HG02852 (cell line): ENCODE results near the gene MTFR2.
"Not testable (repeated sequence)": the region's sequence is repeated elsewhere in the genome, so short reads cannot be mapped to it uniquely, and the experiment has no call there.

Experiments
- ATAC-seq: cut with Tn5 transposase; IDR thresholded peaks from one replicate; pipeline ENCODE4 v1.9.1; 2021; ENCODE audit warnings: mild to moderate bottlenecking, moderate library complexity; ENCODE audit not compliant: unreplicated experiment

Gene MTFR2

DNA sequence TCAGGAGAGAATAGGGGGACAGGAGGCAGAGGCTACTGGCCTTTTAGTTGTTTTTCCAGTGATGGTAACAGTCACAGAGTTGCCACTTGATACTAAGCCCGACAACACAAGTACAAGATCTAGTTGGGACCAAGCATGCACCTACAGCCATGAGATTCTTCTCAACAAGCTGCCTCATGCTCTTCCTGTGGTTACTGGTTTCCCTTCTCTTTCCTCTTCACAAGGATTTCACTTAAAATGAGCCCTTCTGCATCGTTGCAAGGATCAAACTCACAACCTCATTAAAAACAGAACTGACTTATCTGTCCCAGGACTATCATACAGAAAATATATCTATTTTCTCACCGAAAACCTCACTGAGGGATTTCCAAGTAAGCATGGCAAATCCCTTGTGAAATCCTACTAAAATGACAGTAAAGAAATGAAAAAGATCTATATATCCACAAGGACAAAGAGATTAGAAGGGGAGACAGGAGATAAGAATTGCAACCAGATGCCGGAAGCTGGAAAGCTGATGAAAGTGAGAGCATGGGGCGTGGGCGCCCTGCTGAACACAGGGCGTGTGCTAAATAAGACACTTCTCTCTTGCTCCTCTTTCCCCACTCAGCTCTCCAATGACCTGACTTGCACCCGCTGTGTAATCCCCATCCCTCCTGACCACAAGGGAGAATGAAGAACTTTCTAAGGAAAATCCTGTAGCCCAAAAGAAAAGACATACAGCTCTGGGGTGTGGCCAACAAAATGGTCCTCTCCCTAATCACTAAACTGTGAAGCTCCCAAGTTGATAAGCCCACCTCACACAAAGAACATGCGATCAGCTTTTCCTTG, 13.4 kb downstream of the MTFR2 start:
- ATAC-seq = no peak

DNA sequence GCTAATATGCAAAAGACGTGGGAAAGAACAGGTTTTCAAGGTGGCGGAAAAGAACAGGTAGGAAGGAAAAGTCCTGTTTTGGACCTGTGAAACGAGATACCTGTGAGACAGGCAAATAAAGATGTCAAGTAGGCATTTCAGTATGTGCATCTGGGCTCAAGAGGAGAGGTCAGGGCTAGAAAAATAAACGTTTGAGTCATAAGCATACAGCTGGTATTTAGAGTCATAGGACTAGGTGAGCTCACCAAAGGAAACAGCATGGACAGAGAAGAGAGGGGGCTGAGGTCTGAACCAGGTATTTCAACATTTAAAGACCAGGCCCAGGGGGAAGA, 14.9 kb downstream of the MTFR2 start:
- no peak for ATAC-seq

DNA sequence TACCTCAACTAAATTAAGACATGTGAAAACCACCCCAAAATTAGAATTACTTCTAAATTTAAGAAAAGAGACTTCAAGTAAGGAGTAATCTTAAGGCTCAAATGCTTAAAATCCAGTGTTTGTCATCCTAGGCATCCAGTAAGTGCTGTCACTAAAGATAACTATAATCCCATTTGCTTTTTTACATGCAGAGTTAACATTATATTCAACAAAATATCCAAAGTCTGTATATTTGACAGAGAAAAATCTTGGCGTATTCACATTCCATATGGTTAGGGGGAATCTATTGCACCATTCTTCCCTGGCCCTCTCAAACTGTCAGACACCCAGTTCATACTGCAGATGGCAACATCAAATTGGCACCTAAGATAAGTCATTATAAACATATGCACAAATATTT, 17.4 kb downstream of the MTFR2 start:
- ATAC-seq = no peak

DNA sequence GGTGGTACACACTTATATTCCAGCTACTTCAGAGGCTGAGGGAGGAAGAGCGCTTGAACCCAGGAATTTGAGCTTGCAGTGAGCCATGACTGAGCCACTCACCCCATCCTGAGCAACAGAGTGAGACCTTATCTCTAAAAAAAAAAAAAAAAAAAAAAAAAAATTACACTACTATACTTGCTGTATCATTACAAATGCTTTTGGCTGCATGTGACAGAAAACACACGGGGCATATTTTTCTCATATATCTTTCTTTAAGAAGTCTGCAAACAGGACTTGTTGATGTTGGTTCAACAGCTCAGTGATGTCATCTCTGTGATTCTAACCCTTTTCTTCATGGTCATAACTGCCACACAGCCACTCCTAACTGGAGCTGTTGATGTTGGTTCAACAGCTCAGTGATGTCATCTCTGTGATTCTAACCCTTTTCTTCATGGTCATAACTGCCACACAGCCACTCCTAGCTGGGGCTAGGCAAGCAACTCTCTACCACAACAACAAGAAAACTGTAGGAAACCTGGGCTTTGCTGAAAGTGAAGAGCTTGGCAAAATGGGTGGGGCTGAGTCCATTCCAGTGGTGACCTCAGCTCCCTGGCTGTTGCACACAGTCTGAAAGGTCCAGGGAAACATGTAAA, 19.8 kb downstream of the MTFR2 start:
- no peak for ATAC-seq

DNA sequence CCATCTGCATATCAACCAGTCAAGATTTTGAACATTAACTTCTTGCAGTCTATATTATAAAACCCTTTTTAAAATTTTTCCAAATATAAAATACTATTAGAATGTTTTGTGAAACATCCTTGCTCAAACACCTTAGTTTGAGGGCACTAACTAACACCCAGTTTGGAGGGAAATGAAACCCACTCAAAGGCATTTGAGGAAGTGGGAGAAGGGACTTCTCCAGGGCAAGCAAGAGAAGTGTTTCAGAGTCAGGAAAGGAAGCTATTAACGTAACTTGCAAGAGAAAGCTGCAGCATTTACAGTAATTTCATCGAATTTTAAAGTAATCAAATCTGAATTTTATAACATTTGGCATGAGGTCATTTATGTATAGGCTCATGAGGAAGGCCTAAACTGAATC, 21.3 kb downstream of the MTFR2 start:
- peak; percentile 56 for ATAC-seq

DNA sequence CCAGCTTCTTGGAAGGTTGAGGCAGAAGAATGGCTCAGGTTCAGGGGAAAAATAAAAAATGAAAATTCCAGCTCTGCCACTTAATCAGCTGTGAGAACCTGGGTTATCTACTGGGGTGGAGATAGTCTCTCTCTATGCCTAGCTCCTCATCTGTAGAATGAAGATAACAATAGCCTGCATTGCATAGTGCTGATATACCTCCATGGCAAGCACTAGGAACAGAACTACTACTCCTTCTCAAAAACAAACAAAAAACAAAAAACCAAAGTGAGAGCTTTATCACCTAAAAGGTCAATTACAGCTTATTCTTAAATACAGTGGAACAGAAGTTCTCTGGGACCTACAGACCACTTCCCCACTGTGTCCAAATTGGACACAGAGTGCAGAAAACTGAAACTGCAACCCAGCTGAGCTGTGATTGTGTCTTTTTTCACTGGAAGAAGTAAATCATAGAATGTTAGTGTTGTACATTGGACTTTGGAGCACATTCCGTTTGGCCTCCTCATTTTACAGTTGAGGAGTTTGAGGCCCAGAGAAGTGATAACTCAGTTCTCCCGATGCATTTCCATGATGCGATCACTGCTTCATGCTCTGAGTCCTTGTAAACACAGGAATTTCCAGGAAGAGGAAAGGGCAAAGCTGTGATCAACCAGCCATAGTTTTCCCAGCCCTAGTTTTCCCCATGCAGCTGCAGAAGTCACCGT, 23.3 kb downstream of the MTFR2 start:
- ATAC-seq = peak; percentile 16

DNA sequence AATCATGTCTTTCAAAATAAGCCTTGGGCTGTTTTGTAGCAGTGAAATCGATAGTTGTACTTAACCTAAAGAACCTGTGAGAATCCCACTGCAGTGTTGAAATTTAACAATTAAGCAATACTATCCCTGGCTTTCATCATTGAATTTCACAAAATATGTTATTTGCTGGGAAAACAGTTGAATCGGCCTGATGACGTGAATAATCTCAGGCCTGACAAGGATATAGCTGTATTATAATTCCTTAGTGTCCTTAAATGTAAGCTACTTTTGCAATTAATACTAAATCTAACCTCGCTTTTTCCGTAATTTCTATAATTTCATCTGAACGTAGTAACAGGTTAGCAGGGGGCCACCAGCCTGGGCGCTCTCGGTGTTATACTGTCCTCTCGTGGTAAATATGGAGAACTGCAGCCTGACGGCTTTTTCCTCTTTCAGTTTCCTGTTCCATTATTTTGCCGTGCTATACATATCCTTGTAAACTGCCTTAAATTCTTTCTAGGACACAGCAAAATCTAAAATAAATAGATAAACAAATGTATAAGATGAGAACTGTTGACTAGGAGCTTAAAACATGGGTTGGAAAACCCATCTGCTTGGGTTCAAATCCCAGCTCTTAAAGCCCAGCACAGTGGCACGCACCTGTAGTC, 24.0 kb downstream of the MTFR2 start:
- peak; percentile 76 for ATAC-seq

DNA sequence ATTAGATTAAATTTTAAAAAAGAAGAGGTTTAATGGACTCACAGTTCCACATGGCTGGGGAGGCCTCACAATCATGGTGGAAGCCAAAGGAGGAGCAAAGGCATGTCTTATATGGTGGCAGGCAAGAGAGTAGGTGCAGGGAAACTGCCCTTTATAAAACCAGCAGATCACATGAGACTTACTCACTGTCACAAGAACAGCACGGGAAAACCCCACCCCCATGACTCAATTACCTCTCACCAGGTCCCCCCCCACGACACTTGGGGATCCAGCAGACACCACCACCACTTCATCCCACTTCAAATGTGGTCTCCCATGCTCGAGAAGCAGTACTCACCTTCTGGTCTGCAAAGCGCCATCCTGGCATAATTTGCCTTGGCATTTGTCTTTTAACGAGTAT, 24.6 kb downstream of the MTFR2 start:
- no peak for ATAC-seq

DNA sequence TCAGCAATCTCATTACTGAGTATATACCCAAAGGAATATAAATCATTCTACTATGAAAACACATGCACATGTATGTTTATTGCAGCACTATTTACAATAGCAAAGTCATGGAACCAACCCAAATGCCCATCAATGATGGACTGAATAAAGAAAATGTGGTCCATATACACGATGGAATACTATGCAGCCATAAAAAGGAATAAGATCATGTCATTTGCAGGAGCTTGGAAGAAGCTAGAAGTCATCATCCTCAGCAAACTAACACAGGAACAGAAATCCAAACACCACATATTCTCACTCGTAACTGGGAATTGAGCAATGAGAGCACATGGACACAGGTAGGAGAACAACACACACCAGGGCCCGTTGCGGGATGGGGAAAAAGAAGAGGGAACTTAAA, 25.1 kb downstream of the MTFR2 start:
- not testable (repeated sequence) for ATAC-seq

DNA sequence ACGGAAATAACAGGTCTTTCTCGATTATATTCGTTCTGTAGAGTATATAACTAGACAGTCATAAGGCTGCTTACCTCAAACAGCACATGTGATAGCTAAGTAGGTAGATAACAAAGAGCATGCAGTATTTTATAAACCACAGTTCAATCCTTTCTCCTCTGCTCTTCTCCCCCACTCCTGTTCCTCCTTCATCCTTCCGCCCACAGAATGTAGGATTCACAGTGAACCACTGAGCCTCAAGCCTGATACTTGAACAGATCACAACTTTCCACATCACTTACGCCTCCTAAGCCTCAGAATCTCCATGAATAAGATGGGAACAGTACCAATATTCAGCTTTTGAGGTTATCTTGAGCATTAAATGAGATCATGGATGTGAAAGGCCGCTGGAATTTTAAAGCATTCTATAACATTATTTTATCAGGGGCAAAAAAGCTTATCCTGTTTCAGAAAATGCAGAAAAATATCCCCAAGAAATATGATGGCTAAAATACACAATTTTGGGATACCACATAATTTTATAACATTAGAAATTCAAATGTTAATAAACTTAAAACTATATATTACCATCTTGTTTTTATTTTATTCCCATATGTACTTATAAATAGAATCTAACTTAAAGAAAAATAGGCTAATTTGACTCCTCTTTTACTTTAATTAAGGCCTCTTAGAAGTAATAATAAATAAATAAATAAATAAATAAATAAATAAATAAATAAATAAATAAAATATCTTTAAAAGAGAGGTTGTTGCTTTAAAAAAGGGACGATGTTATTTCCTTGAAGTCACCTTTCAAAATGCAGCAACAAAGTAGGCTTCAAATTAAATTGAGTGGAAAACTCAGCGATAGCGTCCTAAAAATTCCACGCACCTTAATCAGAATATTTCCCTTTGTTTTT, 33.4 kb downstream of the MTFR2 start:
- ATAC-seq = no peak

DNA sequence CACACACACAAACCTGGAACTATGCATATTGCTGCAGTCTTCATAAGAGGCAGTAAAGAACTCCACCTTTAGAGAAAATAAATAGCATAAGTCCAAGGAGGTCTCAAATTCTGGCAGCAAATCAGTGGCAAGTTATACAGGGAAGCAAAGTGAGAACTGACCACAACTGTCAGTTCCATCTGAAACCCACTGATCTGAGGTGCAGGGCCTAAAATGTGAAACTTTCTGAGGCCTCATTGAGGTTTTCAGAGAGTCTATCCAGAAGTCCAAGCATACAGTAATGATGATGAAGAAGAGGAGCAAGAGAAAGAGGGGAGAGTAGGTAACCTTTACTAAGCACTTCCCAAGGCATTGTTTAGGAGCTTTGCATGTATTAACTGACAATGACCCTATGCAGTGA, 36.3 kb downstream of the MTFR2 start:
- no peak for ATAC-seq

DNA sequence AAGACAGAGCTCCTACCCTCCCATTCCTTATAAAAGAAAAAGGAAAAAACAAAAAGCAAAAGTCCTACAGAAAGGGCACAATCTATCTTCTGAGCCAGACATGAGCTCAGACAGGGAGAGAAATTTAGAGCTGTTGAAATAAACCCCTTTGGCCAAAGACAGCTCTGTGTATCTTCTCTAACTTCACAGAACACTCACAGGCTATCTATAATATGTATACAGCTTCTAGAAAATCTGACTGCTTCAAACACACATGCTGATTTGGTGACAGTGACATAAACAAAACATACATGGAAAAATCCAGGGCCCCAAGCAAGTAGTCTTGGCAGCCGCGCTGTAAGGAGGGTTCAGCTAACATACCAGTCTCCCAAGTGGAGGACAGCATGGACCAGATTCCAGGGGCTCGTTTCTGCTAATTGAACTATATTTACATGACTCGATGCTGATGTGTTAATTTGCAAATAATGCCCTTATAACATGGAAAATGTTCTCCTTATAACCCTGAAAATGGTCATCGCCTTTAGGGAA, 37.0 kb downstream of the MTFR2 start:
- no peak for ATAC-seq

DNA sequence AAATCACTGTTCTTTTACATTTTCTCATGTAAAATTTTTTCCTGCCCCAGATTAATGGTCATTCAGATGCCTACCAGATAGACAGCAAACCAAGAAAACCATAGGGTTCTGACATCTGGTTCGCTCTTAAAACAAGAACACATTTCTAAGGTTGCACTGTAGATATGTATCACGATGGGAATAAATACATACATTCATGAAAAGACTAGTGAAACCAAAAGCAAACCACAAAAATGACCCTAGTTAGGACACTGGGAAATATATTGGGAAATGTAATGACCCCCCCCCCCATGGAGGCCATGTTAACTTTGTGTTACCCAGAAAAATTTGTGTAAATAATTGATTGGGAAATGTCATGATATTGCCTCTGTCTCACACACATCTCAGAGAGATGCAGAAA, 37.5 kb downstream of the MTFR2 start:
- ATAC-seq = no peak

DNA sequence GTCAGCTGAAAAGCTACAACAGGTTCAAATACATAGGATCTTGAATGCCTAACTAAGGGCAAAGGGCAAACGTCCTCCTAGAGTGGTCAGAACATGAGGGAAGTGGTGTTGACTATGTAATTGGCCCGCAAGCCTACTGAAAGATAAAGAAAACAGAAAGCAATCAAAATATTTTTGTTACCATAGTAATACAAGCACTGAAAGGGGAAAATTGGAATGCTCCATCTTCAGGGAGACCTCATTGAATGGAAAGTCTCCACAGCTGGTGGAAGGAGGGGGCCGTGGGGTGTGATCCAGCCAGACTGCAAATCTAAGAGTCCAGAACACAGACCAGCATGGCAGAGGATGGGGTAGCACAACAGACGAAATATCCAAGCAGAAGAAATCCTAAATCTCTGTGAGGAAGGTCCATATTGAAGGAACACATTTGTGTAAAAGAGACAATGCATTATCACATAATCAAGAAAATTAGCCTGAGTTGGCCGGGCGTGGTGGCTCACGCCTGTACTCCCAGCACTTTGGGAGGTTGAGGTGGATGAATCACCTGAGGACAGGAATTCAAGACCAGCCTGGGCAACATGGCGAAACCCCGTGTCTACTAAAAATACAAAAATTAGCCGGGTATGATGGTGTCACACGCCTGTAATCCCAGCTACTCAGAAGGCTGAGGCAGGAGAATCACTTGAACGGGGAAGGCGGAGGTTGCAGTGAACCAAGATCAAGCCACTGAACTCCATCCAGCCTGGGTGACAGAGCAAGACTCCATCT, 39.5 kb downstream of the MTFR2 start:
- ATAC-seq = no peak

DNA sequence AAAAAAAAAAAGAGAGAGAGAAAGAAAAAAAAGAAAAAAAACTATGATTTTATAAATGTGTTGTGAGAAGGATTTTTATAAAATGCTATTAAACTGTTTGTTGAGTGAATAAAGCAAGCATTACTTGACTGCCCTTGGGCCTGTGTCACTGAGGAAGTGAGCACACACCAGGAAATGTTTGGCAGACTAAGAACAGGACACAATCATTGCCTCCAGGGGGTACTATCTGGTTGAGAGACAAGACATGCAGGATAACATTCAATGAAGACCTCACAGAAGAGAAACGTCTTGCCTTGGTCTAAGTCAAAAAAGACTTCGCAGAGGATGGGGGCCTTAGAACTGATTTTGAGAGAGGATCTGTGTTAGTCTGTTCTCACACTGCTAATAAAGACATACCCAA, 40.6 kb downstream of the MTFR2 start:
- no peak for ATAC-seq

DNA sequence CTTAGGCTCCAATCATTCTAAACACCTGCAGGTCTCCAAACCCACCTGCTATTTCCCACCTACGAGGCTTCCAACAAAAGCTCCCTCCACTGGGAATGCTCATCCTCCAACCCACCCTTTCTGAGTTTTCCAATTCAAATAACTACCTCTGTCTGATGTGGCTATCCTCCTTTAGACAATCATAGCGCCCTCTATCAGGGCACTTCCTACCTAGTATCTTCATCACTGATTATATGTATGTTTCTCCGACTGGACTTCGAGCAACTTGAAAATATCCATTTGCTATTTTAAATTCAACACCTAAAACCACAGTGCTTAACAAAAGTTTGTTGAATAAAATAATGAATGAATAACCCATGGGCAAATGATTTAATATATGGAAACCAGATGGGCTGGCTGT, 41.3 kb downstream of the MTFR2 start:
- no peak for ATAC-seq

DNA sequence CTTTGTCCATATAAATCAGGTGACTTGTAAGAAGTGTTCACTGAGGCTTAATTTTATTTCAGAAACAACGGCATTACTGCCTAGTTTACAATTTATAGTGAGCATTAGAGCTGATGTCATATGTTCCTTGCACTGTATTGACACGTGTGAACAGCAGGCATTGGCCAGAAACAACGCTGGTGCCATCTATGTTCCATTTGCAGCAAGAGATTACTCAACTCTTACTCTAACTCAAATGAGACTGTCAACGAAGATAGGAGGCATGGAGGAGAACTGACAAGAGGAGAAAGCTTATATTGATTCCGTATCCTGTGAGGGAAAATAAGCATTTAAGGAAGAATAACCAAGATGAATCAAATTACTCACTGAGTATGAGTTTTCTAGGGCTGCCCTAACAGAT, 48.4 kb downstream of the MTFR2 start:
- no peak for ATAC-seq

DNA sequence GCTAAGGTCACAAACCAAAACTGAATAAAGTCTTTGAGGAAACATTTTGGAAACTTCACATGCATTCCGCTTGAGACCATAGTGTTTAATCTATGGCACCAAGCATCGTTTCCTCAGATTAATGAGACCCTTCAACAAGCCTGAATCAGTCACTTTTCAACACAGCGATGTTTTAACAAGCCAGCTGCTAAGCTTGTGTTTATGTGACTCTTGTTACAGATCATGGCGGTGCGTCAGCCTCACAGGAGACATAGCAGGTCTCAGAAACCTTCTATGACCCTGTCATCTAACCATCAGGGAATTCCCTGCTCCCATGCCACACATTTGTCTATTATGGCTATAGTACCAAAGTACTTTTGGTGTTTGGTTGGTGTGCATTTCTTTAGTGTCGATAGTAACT, 57.2 kb downstream of the MTFR2 start:
- no peak for ATAC-seq

DNA sequence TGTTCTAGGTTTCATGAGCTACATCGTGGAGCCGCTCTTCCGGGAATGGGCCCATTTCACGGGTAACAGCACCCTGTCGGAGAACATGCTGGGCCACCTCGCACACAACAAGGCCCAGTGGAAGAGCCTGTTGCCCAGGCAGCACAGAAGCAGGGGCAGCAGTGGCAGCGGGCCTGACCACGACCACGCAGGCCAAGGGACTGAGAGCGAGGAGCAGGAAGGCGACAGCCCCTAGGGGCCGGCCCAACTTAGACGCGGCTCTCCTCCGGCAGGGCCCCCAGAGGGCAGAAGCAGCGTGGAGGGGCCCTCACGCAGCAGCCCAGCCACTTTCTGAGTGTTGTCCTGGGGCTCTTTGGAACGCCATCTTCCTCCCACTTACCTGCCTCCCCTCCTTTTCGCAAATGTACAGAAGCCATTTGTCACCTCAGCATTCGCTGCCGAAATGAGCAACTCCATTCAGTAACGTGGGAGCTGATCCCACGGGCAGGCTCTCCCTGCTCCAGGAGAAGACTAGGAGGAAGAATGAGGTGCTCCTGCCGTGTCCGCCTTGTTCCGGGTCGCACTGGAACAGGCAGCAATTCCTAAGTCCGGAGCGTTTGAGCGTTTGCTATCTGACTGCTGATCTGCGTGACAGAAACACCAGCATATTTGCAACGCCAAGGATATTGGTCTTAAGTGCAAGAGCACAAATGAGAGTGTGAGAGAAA, 58.4 kb downstream of the MTFR2 start:
- no peak for ATAC-seq
